NCI-H82 (cell line): ENCODE data around the gene MYOM1.

ENCODE experiments used
- DNase-seq: peaks from one replicate; lab custom pipeline; 2025; lab: John Stamatoyannopoulos, UW

MYOM1 gene

GRCh38 chr18:3118195-3119010 lies 101.4 kb downstream of the MYOM1 start:
- DNase-seq, result no peak

- no peak for DNase-seq
These were observed 102.1 kb downstream of the MYOM1 start for GRCh38 chr18:3117493-3118192.

DNA sequence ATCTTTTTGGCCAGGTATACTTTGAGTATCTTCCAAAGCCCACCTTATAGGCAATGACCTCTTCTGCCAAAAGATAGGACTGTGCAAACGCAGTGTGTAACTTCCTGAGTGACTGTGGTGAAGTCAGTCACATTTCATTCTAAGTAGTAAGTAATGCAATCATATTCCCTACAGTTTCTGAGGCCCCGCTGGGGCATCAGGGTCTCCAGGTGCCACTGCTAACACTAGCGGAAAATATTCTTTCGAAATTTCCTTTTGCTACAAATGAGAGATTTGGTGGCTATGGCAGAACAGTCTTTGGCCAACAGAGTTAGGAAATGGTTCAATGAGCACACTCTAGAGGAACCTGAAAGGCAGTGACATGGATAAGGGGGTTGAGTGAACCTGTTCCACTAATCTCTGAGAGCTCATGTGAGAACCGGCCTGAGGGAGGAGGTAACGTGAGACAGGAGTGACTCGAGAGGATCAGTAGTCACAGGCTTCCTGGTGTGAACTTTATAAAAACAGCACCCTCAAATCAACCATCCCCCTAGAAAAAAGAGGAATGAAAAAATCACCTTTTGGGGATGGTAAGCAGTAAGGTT lies 104.2 kb downstream of the MYOM1 start:
- no peak for DNase-seq

GRCh38 chr18:3114451-3114850 lies 105.3 kb downstream of the MYOM1 start:
- no peak for DNase-seq

DNA sequence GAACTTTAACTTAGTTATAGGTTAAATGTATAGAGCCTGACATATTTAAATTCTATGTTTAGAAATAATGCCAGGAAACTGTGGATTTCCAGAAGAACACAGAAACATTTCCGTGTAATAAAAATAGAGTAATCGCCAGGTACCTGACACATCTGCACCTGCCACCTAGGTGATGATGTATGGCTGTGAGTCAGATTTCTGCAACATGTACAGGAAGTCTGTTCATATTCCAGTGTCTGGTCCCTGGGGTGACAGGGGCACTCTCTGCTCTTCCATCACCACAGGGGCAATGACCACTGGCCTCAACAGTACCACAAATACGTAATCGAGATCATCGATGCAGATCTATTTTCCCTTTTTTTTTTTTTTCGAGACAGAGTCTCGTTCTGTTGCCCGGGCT lies 105.7 kb downstream of the MYOM1 start:
- no peak for DNase-seq

GRCh38 chr18:3111523-3112240 lies 108.1 kb downstream of the MYOM1 start:
- no peak for DNase-seq

DNA sequence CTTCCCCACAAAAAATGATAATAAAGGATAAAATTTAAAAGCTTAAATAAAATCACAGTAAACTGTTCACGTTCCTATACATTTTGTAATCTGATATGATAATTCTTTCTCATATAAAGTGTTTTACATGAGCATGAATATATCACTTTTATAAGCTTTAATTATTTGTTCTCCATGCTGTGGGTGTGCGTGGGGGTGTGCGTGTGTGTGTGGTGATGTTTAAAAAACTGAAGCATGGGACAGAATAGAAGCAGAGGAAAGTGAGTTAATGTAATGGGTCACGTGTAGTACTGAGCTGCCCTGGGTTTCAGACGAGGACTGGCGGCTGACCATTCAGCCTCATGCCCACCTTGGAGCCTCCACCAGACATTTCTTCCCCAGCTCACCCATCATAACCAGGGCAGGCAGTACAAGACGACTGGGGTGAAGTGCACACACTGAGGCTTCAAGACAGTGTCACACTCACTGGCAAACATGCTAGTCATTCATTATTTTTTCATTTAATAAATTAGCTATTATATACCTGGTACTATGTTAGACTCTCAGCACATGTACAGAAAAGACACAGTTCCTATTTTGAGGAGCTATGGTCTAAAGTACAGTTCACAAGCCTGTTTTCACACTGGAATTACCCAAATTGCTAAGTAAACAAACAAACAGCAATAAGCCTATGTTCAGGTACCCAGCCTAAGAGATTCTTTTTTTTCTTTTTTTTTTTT lies 109.6 kb downstream of the MYOM1 start:
- no peak for DNase-seq

DNA sequence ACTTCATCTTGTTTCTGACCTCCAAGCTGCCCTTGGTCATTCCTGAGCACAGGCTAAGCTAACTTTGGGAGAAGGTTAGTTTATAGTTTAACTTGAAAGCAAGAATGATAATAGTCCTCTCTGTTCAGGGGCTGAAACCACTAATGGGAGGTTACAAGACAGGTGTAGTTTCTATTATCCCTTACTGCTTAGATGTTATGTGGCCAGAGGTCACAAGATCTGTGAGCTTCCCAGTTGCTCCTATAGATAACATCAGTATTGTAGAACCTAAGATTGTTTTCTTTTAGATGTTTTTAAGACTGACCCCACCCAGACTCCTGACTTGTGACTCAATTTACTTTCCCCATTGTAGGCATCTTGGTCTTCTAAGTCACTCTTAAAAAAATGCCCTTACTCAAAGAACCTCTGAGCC lies 112.0 kb downstream of the MYOM1 start:
- no peak for DNase-seq

DNA sequence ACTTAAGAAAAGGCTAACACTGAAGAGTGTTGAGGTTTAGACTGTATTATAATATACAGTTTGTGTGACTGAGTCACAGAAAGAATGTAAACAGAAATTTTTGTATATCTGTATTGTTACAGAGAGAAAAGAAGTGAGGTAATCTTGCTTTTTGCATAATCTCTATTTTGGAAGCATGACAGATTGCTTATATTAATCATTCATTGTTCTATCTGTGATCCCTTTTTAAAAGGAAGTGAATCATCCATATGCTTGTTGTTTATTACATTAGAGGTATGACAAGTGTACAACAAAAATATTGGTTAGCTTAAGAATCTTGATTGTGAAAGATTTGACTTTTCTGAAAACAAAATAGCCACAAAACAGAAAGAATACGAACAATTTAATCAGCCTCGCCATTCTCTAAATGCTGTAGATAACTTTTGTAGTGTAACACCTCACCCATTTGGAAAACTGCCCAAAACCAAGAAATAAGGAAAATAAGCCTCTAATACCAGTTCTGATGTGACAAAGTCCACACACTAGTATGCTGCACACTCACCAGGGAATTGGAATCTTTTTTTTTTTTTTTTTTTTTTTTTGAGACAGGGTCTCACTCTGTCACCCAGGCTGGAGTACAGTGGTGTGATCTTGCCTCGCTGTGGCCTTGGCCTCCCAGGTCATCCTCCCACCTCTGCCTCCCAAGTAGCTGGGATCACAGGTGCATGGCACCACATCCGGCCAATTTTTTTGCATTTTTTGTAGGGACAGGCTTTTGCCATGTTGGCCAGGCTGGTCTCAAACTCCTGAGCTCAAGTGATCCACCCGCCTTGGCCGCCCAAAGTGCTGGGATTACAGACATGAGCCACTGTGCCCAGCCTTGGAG lies 115.3 kb downstream of the MYOM1 start:
- no peak for DNase-seq

- peak; percentile 17 for DNase-seq
These were observed 116.2 kb downstream of the MYOM1 start for GRCh38 chr18:3103576-3103975.

GRCh38 chr18:3102983-3103382 lies 116.8 kb downstream of the MYOM1 start:
- no peak for DNase-seq

- DNase-seq, result no peak
These were observed 119.2 kb downstream of the MYOM1 start for GRCh38 chr18:3100498-3101132.

GRCh38 chr18:3099327-3099726 lies 120.4 kb downstream of the MYOM1 start:
- no peak for DNase-seq

GRCh38 chr18:3097082-3097481 lies 122.7 kb downstream of the MYOM1 start:
- DNase-seq, result no peak

DNA sequence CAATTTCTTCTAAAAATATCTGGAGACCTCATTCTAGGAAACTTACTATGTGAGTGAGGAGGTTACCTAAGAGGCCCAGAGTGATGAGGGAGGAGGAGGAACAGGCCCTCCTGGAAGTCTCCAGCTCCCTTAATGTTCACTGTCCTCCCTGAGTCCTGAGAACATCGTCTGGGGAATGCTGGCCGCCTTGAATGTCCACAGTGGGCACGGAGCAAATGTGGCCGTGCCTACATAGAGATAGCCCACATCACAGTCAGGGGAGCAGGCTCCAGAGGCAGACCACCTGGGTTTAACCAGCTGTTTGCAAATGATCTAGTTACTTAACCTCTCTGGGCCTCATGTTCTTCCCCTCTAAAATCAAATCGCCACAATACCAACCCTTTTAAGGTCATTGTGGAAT lies 123.8 kb downstream of the MYOM1 start:
- no peak for DNase-seq

- no peak for DNase-seq
These were observed 125.5 kb downstream of the MYOM1 start for GRCh38 chr18:3094338-3094684.

DNA sequence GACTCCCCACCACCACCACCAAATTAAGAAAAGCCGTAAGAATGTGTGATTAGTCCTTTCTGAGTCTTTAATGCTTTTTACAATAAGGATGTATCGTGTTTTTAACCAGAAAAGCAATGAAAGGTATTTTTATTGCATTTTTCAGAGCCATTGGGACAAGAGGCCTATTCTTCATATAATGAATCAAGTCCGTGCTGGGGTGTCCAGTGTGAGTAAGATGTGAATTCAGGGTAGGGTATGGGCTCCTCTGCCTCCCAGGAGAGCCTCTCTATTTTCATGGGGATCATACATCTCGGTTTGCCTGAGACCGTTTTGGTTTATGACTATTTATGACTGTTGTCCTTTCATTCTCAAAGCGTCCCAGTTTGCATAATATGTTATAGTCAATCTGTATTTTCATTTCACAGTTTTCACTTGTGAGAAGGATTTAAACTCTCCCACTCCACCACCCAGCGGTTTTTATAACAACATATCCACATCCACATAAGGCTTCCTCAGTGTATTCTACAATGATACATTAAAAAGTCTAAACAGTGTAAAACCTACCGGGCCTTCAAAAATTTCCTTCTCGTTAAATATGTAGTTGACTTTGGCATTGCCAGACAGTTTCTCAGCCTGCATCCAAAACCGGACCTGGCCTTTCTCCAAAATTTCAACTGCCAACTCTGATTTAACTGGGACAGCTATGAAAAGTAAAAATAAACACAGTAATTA lies 126.0 kb downstream of the MYOM1 start:
- no peak for DNase-seq

GRCh38 chr18:3092727-3093126 lies 127.0 kb downstream of the MYOM1 start:
- DNase-seq, result no peak

DNA sequence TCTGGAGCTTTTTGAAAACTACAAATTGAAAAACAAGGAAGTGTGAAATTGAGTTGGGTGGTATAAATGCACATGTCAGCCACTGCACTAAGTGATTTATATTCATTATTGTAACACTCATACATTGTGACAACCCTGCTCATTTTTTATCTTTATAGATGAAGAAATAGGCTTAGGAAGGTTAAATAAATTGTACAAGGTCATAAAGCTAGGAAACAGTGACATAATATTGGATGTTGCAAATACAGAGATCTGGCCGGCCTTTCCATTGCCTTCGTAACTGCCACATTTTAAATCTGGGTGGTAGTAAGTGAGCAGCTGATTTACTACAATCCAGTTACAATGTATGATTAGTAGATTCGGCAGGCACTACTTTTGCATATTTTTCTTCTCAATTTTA lies 130.2 kb downstream of the MYOM1 start:
- no peak for DNase-seq

DNA sequence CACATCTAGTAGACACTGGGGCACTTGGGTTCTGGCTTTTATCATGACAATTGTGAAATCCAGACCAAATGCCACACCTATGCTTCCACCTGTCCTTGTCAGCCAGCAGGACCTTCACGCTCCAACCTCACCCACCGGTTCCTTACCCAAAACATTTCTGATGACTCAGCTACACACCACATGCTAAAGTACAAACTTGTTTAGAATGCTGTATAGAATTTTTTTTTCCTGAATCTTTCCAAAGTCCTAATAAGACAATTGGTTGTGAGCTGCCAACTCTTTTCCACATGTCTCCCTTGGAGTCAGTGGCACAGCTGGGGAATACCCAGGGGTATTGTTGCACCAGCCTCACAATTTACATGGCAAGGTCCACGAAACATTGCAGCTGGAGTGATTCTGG lies 131.3 kb downstream of the MYOM1 start:
- no peak for DNase-seq
